A673 (cell line): ENCODE results near the gene CIP2A. TPM values are rescaled to one million over a fixed set of nuclear protein-coding genes. Genes with fewer than 3 reads are reported as not detected.

Experiments
- BruUV-seq: library from RNA; stranded (reverse); fragments of 400-500 nt; replicated peaks from 2 replicates; lab custom pipeline; 2021; lab: Mats Ljungman, UMichigan
- CTCF ChIA-PET: fragments of 300-600 bp; sonication (Branson Sonifier 250); formaldehyde crosslinking; loops from one replicate; lab custom pipeline; 2022; ENCODE audit warnings: antibody characterized with exemption; lab: Charles Lee
- POLR2A ChIA-PET: fragments of 300-600 bp; sonication (Branson Sonifier 250); formaldehyde crosslinking; loops from one replicate; lab custom pipeline; 2022; ENCODE audit warnings: antibody characterized with exemption; ENCODE audit not compliant: low non-redundant PET; lab: Charles Lee
- DNase-seq: peaks from one replicate; pipeline ENCODE4 v3.0.0-alpha.2; 2015; ENCODE audit warnings: low spot score
- H3K27ac ChIP-seq: fragments of 200-600 bp; sonication (generic); 2 replicates; pipeline ENCODE4 v1.5.1; 2016; ENCODE audit warnings: mixed run types, low read depth, mild to moderate bottlenecking, mixed read lengths, antibody characterized with exemption, low read length; ENCODE audit not compliant: poor library complexity, severe bottlenecking
- H3K27me3 ChIP-seq: fragments of 200-600 bp; sonication (generic); replicated peaks from 2 replicates; pipeline ENCODE4 v1.6.1; 2017; ENCODE audit warnings: mixed run types, low read depth, mild to moderate bottlenecking, mixed read lengths, antibody characterized with exemption, low read length; ENCODE audit not compliant: insufficient read depth, poor library complexity
- H3K36me3 ChIP-seq: fragments of 200-600 bp; sonication (generic); 2 replicates; pipeline ENCODE4 v1.6.1; 2016; ENCODE audit warnings: mixed run types, mild to moderate bottlenecking, mixed read lengths, antibody characterized with exemption, low read length; ENCODE audit not compliant: insufficient read depth, poor library complexity, severe bottlenecking
- H3K4me1 ChIP-seq: fragments of 200-600 bp; sonication (generic); 2 replicates; pipeline ENCODE4 v1.6.1; 2017; ENCODE audit warnings: mixed run types, mild to moderate bottlenecking, mixed read lengths, antibody characterized with exemption, low read length; ENCODE audit not compliant: insufficient read depth, poor library complexity, severe bottlenecking
- H3K4me3 ChIP-seq: fragments of 200-600 bp; sonication (generic); 2 replicates; pipeline ENCODE4 v1.5.1; 2016; ENCODE audit warnings: low read depth, mixed run types, mild to moderate bottlenecking, mixed read lengths, low read length; ENCODE audit not compliant: poor library complexity, severe bottlenecking
- H3K9me3 ChIP-seq: fragments of 200-600 bp; sonication (generic); 2 replicates; pipeline ENCODE4 v1.6.1; 2016; ENCODE audit warnings: mixed run types, low read depth, mild to moderate bottlenecking, mixed read lengths, antibody characterized with exemption, low read length; ENCODE audit not compliant: poor library complexity, severe bottlenecking
- EZH2 ChIP-seq: fragments of 200-600 bp; sonication (generic); IDR thresholded peaks from 2 replicates; pipeline ENCODE4 v1.6.1; 2017; ENCODE audit warnings: borderline replicate concordance, low read depth, mild to moderate bottlenecking, mixed read lengths, antibody characterized with exemption, low read length; ENCODE audit not compliant: poor library complexity, severe bottlenecking
- intact Hi-C: fragments of 100-400 bp; cut with micrococcal nuclease; formaldehyde crosslinking; loops from one replicate; pipeline ENCODE4 v1.10.0; 2022; ENCODE audit not compliant: unreplicated experiment
- total RNA-seq: library from RNA; stranded (reverse); gene quantifications from 2 replicates; pipeline ENCODE4 v1.2.3, GENCODE V29; 2021
- TF ChIP-seq, protein P1 (sequence below): fragments of 300-800, 200-600 bp; sonication (generic); conservative IDR thresholded peaks from 2 replicates; pipeline ENCODE4 v1.5.1; 2017; ENCODE audit warnings: low read depth, mild to moderate bottlenecking, antibody characterized with exemption, low read length, moderate library complexity, mixed read lengths

CIP2A gene
- total RNA-seq, 1 experiment from 2014 or later = 68.4 TPM

DNA sequence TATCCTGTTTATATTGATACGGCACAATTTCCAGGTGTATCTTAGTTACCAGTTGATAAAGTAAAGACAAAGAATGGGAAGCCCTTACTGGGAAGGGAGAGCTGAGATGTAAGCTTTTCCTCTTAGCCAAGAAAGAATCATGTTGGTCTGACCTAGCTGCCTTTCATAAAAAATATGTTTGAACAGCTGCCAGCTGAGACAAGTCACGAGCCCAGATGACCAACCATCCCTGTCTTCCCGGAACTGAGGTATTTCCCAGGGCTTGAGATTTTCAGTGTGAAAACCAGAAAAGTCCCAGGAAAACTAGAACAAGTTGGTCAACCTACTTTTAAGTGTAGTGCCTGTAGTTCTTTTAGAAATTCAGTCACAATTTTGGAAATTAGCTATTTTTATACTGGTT is 75.3 kb downstream of the CIP2A start:
- BruUV-seq = no TSS peak
- Histone ChIP-seq H3K4me3 (no peak overlapping the region), H3K27ac (no peak overlapping the region), H3K4me1 (no peaks in the 10 kb centered on the region), H3K9me3 (no peaks in the 10 kb centered on the region), H3K36me3 (no peaks in the 10 kb centered on the region), H3K27me3 (no peaks in the 10 kb centered on the region)
- ChIA-PET POLR2A (no interaction called here), CTCF (no interaction called here)
- DNase-seq = no peak
- TF ChIP-seq EZH2 = no peak
- TF ChIP-seq, protein P1, sequence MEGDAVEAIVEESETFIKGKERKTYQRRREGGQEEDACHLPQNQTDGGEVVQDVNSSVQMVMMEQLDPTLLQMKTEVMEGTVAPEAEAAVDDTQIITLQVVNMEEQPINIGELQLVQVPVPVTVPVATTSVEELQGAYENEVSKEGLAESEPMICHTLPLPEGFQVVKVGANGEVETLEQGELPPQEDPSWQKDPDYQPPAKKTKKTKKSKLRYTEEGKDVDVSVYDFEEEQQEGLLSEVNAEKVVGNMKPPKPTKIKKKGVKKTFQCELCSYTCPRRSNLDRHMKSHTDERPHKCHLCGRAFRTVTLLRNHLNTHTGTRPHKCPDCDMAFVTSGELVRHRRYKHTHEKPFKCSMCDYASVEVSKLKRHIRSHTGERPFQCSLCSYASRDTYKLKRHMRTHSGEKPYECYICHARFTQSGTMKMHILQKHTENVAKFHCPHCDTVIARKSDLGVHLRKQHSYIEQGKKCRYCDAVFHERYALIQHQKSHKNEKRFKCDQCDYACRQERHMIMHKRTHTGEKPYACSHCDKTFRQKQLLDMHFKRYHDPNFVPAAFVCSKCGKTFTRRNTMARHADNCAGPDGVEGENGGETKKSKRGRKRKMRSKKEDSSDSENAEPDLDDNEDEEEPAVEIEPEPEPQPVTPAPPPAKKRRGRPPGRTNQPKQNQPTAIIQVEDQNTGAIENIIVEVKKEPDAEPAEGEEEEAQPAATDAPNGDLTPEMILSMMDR = no peak
- intact Hi-C loops = no loop called here

DNA sequence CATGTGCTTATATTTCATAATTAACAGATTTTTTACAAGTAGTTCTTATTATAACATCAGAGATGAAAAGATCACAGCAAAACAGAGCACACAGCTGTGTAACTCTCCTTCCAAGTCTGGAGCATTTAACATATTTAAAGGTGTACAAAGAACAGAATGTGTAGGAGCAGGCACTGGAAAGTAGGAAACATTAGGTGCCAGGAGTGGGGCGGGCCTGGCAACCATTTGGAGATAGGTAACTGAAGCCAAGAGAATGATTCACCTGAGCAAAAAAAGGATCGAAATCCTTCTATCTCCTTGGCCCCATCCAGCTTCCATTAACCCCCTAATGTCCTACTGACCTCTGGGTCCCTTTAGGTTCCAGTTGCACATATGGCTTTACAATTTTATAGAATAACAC is 76.6 kb downstream of the CIP2A start:
- H3K27ac ChIP-seq = no peak overlapping the region
- H3K36me3 ChIP-seq = no peaks in the 10 kb centered on the region
- BruUV-seq = no TSS peak
- H3K27me3 ChIP-seq = no peaks in the 10 kb centered on the region
- intact Hi-C loops = no loop called here
- H3K4me1 ChIP-seq = no peaks in the 10 kb centered on the region
- H3K9me3 ChIP-seq = no peaks in the 10 kb centered on the region
- CTCF ChIA-PET = no interaction called here
- TF ChIP-seq EZH2 = no peak
- TF ChIP-seq, protein P1 = no peak
- no peak for DNase-seq
- H3K4me3 ChIP-seq = no peak overlapping the region
- POLR2A ChIA-PET = no interaction called here

DNA sequence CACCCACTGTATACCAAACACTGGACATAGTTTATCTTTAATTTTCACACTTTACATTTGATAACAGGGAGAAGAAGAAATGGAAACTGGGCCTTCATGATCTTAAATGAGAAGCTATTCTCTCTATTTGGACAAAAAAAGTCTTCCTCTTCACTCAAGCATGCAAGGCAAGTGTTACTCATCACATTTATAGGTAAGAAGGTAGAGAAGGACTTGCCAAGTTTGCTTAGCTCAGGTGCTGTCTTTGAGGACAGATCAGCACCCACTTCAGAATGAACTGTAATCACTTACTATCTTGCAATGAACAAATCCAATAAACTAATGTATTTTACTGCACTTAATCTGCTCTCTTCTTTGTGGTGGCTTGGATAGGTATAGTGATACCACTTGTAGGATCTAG is 77.7 kb downstream of the CIP2A start:
- no peaks in the 10 kb centered on the region for H3K36me3 ChIP-seq
- BruUV-seq = no TSS peak
- intact Hi-C loops = no loop called here
- no peak overlapping the region for H3K4me3 ChIP-seq
- ChIA-PET POLR2A (no interaction called here), CTCF (interaction anchor here (0.6 kb wide), 1 partner anchor 112 kb away, joined by 3 read pairs; no protein-coding TSS in a partner anchor)
- no peaks in the 10 kb centered on the region for H3K9me3 ChIP-seq
- DNase-seq = no peak
- no peak for TF ChIP-seq EZH2
- TF ChIP-seq, protein P1 = no peak
- no peak overlapping the region for H3K27ac ChIP-seq
- no peaks in the 10 kb centered on the region for H3K4me1 ChIP-seq
- no peaks in the 10 kb centered on the region for H3K27me3 ChIP-seq
